Liver (tissue), 9 donors: ENCODE measurements around the gene LILRB5. TPM values are rescaled to one million over a fixed set of nuclear protein-coding genes. Genes with fewer than 3 reads are reported as not detected.
"Not testable (repeated sequence)": the region's sequence is repeated elsewhere in the genome, so short reads cannot be mapped to it uniquely, and the experiment has no call there.

Experiments used
- DNase-seq: peaks from one replicate; pipeline ENCODE4 v3.0.0-alpha.2; 2017; ENCODE audit warnings: low spot score
- H3K27ac ChIP-seq, 2 donors: one replicate each; pipeline ENCODE4 v1.7.0; 2013; ENCODE audit warnings: inconsistent platforms in 2 of 2, low read length in 2 of 2, control low read depth in 1 of 2, low read depth in 1 of 2, mild to moderate bottlenecking in 1 of 2
- H3K27me3 ChIP-seq, 4 donors: one replicate each; pipeline versions ENCODE4 v1.6.1 to v1.7.0; 2013; ENCODE audit warnings: low read length in 3 of 4, inconsistent platforms in 1 of 4, mild to moderate bottlenecking in 1 of 4, moderate library complexity in 1 of 4; ENCODE audit not compliant: control insufficient read depth in 4 of 4, insufficient read depth in 4 of 4
- H3K36me3 ChIP-seq, 4 donors: one replicate each; pipeline versions ENCODE4 v1.6.1 to v1.7.0; 2013; ENCODE audit warnings: low read length in 3 of 4, mild to moderate bottlenecking in 3 of 4, low read depth in 1 of 4, moderate library complexity in 1 of 4; ENCODE audit not compliant: control insufficient read depth in 4 of 4, insufficient read depth in 3 of 4
- H3K4me1 ChIP-seq, 4 donors: one replicate each; pipeline versions ENCODE4 v1.6.1 to v1.7.0; 2013; ENCODE audit warnings: low read length in 3 of 4, mild to moderate bottlenecking in 3 of 4, moderate library complexity in 1 of 4; ENCODE audit not compliant: control insufficient read depth in 4 of 4, insufficient read depth in 4 of 4
- H3K4me3 ChIP-seq, 3 donors: one replicate each; pipeline versions ENCODE4 v1.6.1 to v1.7.0; 2013; ENCODE audit warnings: low read length in 3 of 3, control low read depth in 1 of 3, low read depth in 1 of 3, mild to moderate bottlenecking in 1 of 3
- H3K9ac ChIP-seq, 2 donors: one replicate each; pipeline ENCODE4 v1.7.0; 2013; ENCODE audit warnings: low read length in 2 of 2, mild to moderate bottlenecking in 2 of 2, moderate library complexity in 2 of 2, control low read depth in 1 of 2, low read depth in 1 of 2
- H3K9me3 ChIP-seq, 4 donors: one replicate each; pipeline versions ENCODE4 v1.6.1 to v1.7.0; 2013; ENCODE audit warnings: low read length in 3 of 4; ENCODE audit not compliant: control insufficient read depth in 4 of 4
- ATF3 ChIP-seq: IDR thresholded peaks from 2 replicates; pipeline ENCODE4 v1.6.1; 2016; ENCODE audit warnings: antibody characterized with exemption
- CTCF ChIP-seq: fragments of 150-350 bp; IDR thresholded peaks from 2 replicates; pipeline ENCODE4 v1.5.1; 2017; ENCODE audit warnings: improper control_type of control experiment, low read depth, low read length; ENCODE audit not compliant: missing input control
- EGR1 ChIP-seq, 2 donors: IDR thresholded peaks; 2 replicates each; pipeline ENCODE4 v1.6.1; 2016 to 2018; ENCODE audit warnings: antibody characterized with exemption in 2 of 2, low read depth in 2 of 2
- FOXA2 ChIP-seq: IDR thresholded peaks from 2 replicates; pipeline ENCODE4 v1.6.1; 2016; ENCODE audit warnings: antibody characterized with exemption
- GABPA ChIP-seq, 2 donors: IDR thresholded peaks in 1 of 2; conservative IDR thresholded peaks in 1 of 2; 2 replicates each; pipeline ENCODE4 v1.6.1; 2016; ENCODE audit warnings: antibody characterized with exemption in 2 of 2, mild to moderate bottlenecking in 1 of 2, moderate library complexity in 1 of 2
- HNF4G ChIP-seq: IDR thresholded peaks from 2 replicates; pipeline ENCODE4 v1.6.1; 2016; ENCODE audit warnings: antibody characterized with exemption
- JUND ChIP-seq, 2 donors: IDR thresholded peaks; 2 replicates each; pipeline ENCODE4 v1.6.1; 2016; ENCODE audit warnings: antibody characterized with exemption in 2 of 2
- MAX ChIP-seq: IDR thresholded peaks from 2 replicates; pipeline ENCODE4 v1.6.1; 2016; ENCODE audit warnings: antibody characterized with exemption
- NR2F2 ChIP-seq: IDR thresholded peaks from 2 replicates; pipeline ENCODE4 v1.6.1; 2016; ENCODE audit warnings: antibody characterized with exemption
- RAD21 ChIP-seq, 2 donors: IDR thresholded peaks; 2 replicates each; pipeline ENCODE4 v1.6.1; 2016; ENCODE audit warnings: antibody characterized with exemption in 2 of 2, mild to moderate bottlenecking in 2 of 2
- RXRA ChIP-seq, 2 donors: IDR thresholded peaks; 2 replicates each; pipeline ENCODE4 v1.6.1; 2017 to 2018; ENCODE audit warnings: antibody characterized with exemption in 2 of 2, mild to moderate bottlenecking in 1 of 2
- SP1 ChIP-seq: IDR thresholded peaks from 2 replicates; pipeline ENCODE4 v1.6.1; 2018; ENCODE audit warnings: antibody characterized with exemption, mild to moderate bottlenecking
- YY1 ChIP-seq: IDR thresholded peaks from 2 replicates; pipeline ENCODE4 v1.6.1; 2016; ENCODE audit warnings: antibody characterized with exemption, mild to moderate bottlenecking
- WGBS: extraction: QIAGEN DNeasy Blood & Tissue Kit; methylation state at CpG from one replicate; pipeline ENCODE4 v1.1.7; 2013; 5-methylcytosine and 5-hydroxymethylcytosine counted together
- polyA plus RNA-seq, 2 donors: library from polyadenylated mRNA; stranded (reverse) in 1 of 2; unstranded in 1 of 2; fragments of 200-250 nt in 1 of 2; fragments of >200 nt in 1 of 2; fragmentation: Nextera tagmentation in 1 of 2; extraction: Ambion mirVana in 1 of 2; gene quantifications; one replicate each; pipeline versions ENCODE4 v1.2.1 to v1.2.3, GENCODE V29; 2013 to 2015
- total RNA-seq, 2 donors: library from RNA; depleted of rRNA; stranded (reverse); fragments of >200 nt; gene quantifications; one replicate each; pipeline ENCODE4 v1.2.3, GENCODE V29; 2014
- TF ChIP-seq, protein P1 (sequence below): IDR thresholded peaks from 2 replicates; pipeline ENCODE4 v1.6.1; 2016; ENCODE audit warnings: antibody characterized with exemption, mild to moderate bottlenecking
- donor health status: healthy.
- donor health status: healthy.
- donor health status: healthy.
- donor health status: healthy.
- donor health status: healthy.

The LILRB5 gene
- total and polyA plus RNA-seq, 4 donors: 5.1 to 10.8 (median 6.3) TPM

DNA sequence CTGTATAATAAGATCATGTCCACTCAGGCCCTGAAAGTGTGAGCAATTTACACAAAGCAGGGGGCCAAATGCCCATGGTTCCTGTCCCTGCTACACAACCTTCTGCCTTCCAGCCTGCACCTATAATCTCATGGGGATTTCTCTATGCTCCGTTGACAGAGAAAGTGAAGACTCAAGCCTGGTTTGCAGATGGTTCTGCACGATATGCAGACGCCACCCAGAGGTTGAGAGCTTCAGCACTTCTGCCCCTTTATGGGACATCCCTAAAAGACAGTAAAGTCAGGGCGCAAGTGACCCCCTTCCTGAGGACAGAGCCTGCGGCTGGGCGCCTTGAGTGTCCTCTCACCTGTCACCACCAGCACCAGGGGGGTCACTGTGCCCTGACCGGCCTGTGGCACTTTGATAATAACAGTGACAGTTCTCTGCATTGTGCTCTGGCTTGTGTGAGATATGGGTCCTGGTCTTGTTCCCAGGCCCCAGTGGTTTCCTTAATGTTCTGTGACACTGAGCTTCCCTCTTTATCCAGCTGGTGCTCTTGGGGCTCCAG lies 40.8 kb upstream of the LILRB5 start:
- H3K4me1 ChIP-seq: no peaks in the 10 kb centered on the region
- no peaks in the 10 kb centered on the region for H3K9me3 ChIP-seq
- TF ChIP-seq RXRA (IDR thresholded peaks at IDR 0.05) (no peak), ATF3 (no peak), FOXA2 (no peak), EGR1 (IDR thresholded peaks at IDR 0.05; ENCODE audit: low read depth in 2 of 2) (no peak), CTCF (no peak), GABPA (IDR thresholded peaks at IDR 0.05 in 1 of 2, conservative IDR thresholded peaks at IDR 0.05 in 1 of 2) (no peak), NR2F2 (no peak)
- no peak overlapping the region for H3K9ac ChIP-seq
- H3K36me3 ChIP-seq: no peaks in the 10 kb centered on the region
- no peak overlapping the region for H3K27ac ChIP-seq
- 38% methylated on average over 7 of the region's 7 CpGs for WGBS
- no peak for DNase-seq
- peaks cover 0 to 5% (median 2%) of the 10 kb centered on the region in 4 donors for H3K27me3 ChIP-seq
- H3K4me3 ChIP-seq: no peak overlapping the region

DNA sequence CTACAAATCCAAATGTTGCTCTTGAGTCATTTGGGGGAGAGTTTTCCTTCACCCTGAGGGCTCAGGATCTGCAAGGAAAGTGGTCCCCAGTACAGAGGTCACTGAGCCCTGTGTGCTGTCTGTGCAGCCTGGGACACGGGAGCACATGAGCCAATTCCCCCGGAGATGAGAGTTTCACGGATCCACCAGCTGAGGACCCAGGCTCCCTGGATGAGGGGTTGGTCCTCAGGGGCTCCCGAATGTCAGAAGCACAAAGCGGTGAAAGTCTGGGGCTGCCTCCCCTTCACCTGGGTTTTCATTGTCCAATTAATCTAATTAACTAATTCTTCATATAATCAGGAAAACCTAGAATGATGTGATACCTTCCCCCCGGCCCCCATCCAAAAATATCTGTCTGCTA lies 37.5 kb upstream of the LILRB5 start:
- H3K36me3 ChIP-seq: no peaks in the 10 kb centered on the region
- H3K27ac ChIP-seq: no peak overlapping the region
- H3K27me3 ChIP-seq: peaks cover 0 to 5% (median 2%) of the 10 kb centered on the region in 4 donors
- DNase-seq: no peak
- no peak for TF ChIP-seq ATF3
- TF ChIP-seq, protein P1, sequence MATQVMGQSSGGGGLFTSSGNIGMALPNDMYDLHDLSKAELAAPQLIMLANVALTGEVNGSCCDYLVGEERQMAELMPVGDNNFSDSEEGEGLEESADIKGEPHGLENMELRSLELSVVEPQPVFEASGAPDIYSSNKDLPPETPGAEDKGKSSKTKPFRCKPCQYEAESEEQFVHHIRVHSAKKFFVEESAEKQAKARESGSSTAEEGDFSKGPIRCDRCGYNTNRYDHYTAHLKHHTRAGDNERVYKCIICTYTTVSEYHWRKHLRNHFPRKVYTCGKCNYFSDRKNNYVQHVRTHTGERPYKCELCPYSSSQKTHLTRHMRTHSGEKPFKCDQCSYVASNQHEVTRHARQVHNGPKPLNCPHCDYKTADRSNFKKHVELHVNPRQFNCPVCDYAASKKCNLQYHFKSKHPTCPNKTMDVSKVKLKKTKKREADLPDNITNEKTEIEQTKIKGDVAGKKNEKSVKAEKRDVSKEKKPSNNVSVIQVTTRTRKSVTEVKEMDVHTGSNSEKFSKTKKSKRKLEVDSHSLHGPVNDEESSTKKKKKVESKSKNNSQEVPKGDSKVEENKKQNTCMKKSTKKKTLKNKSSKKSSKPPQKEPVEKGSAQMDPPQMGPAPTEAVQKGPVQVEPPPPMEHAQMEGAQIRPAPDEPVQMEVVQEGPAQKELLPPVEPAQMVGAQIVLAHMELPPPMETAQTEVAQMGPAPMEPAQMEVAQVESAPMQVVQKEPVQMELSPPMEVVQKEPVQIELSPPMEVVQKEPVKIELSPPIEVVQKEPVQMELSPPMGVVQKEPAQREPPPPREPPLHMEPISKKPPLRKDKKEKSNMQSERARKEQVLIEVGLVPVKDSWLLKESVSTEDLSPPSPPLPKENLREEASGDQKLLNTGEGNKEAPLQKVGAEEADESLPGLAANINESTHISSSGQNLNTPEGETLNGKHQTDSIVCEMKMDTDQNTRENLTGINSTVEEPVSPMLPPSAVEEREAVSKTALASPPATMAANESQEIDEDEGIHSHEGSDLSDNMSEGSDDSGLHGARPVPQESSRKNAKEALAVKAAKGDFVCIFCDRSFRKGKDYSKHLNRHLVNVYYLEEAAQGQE: no peak
- TF ChIP-seq HNF4G: no peak
- no peak for TF ChIP-seq EGR1 (IDR thresholded peaks at IDR 0.05; ENCODE audit: low read depth in 2 of 2)
- TF ChIP-seq FOXA2: no peak
- no peak for TF ChIP-seq NR2F2
- no peak for TF ChIP-seq SP1
- no peak for TF ChIP-seq RAD21 (IDR thresholded peaks at IDR 0.05)
- TF ChIP-seq YY1: no peak
- TF ChIP-seq MAX: no peak
- TF ChIP-seq RXRA (IDR thresholded peaks at IDR 0.05): no peak
- TF ChIP-seq CTCF: no peak
- no peak for TF ChIP-seq JUND (IDR thresholded peaks at IDR 0.05)
- no peaks in the 10 kb centered on the region for H3K4me1 ChIP-seq
- no peaks in the 10 kb centered on the region for H3K9me3 ChIP-seq
- H3K4me3 ChIP-seq: no peak overlapping the region
- H3K9ac ChIP-seq: no peak overlapping the region
- WGBS: 83% methylated on average over 6 of the region's 6 CpGs

DNA sequence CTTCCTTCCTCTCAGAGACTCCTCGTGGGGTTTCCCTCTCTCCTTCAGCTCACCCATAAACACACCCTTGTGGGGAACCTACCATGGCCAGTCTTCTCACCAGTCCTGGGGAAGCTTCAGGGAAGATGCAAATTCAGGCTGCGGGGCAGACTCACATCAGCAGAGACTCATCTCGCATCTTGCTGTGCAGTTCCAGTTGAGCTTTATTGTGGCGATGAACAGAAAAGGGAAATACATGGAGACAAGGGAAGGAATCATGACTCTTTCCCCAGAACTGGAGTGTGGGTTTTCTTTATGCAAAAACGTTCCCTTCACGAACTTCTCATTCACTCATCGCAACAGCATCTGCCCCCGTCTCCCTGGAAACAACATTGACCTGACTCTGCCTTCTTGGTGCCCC lies 32.1 kb upstream of the LILRB5 start:
- not testable (repeated sequence) for H3K4me1 ChIP-seq, DNase-seq, H3K9me3 ChIP-seq, H3K4me3 ChIP-seq, H3K36me3 ChIP-seq, H3K27ac ChIP-seq, H3K9ac ChIP-seq, H3K27me3 ChIP-seq
- WGBS: 53% methylated on average over 8 of the region's 8 CpGs
